Effector memory CD4-positive, alpha-beta T cell (primary cell): ENCODE results near the gene SCARB2.

ENCODE experiments used
- DNase-seq, 3 donors: peaks; one replicate each; pipeline ENCODE4 v3.0.0-alpha.2; 2020
- H3K27ac ChIP-seq: 2 replicates; pipeline ENCODE4 v1.7.0; 2013; ENCODE audit warnings: mild to moderate bottlenecking, low read length, moderate library complexity; ENCODE audit not compliant: insufficient read depth, poor library complexity, severe bottlenecking
- H3K27me3 ChIP-seq: replicated peaks from 2 replicates; pipeline ENCODE4 v1.7.0; 2013; ENCODE audit warnings: mild to moderate bottlenecking, low read length; ENCODE audit not compliant: insufficient read depth, control insufficient read depth, poor library complexity, severe bottlenecking
- H3K36me3 ChIP-seq: 2 replicates; pipeline ENCODE4 v1.7.0; 2013; ENCODE audit warnings: mild to moderate bottlenecking, low read length, moderate library complexity; ENCODE audit not compliant: control insufficient read depth, insufficient read depth
- H3K4me1 ChIP-seq: 2 replicates; pipeline ENCODE4 v1.7.0; 2013; ENCODE audit warnings: low read length, mild to moderate bottlenecking; ENCODE audit not compliant: control insufficient read depth, insufficient read depth, poor library complexity, severe bottlenecking
- H3K4me3 ChIP-seq: 2 replicates; pipeline ENCODE4 v1.7.0; 2013; ENCODE audit warnings: low read length, low read depth, mild to moderate bottlenecking; ENCODE audit not compliant: insufficient read depth, poor library complexity, severe bottlenecking
- H3K9me3 ChIP-seq: 2 replicates; pipeline ENCODE4 v1.7.0; 2013; ENCODE audit warnings: mild to moderate bottlenecking, low read length, moderate library complexity; ENCODE audit not compliant: control insufficient read depth
- total RNA-seq, 3 donors: gene quantifications; one replicate each; lab custom pipeline; 2026; lab: John Stamatoyannopoulos, UW

The SCARB2 gene
- total RNA-seq, result 30.8 to 41.4 (median 34.6) reads per million in 3 donors

- peaks cover 22% of the 10 kb centered on the region for H3K4me1 ChIP-seq
- no peaks in the 10 kb centered on the region for H3K9me3 ChIP-seq
- peak within 1 kb of the TSS; percentile 81 for H3K27ac ChIP-seq
- H3K4me3 ChIP-seq, result peak within 1 kb of the TSS; percentile 66
- no peaks in the 10 kb centered on the region for H3K36me3 ChIP-seq
- no peaks in the 10 kb centered on the region for H3K27me3 ChIP-seq
- DNase-seq, result peak; percentile 70 to 73 (median 70)
Measured at GRCh38 chr4:76213415-76214176, at the start of gene SCARB2. Gene SCARB2 (minus strand): TSS chr4:76213824. CDS start chr4:76213543, 281 bp downstream.

DNA sequence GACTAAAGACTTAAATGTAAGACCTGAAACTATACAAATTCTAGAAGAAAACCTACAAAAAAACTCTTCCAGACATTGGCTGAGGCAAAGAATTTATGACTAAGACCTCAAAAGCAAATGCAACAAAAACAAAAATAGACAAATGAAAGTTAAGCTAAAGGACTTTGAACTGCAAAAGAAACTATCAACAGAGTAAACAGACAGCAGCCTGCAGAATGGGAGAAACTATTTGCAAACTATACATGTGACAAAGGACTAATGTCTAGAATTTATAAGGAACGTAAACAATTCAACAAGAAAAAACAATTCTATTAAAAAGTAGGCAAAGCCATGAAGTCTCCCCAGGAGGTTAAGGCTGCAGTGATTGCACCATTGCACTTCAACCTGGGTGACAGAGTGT is 46.9 kb upstream of the SCARB2 start:
- H3K4me3 ChIP-seq, result no peak overlapping the region
- H3K4me1 ChIP-seq, result no peaks in the 10 kb centered on the region
- no peaks in the 10 kb centered on the region for H3K9me3 ChIP-seq
- H3K27me3 ChIP-seq, result no peaks in the 10 kb centered on the region
- H3K27ac ChIP-seq, result no peak overlapping the region
- no peak for DNase-seq
- no peaks in the 10 kb centered on the region for H3K36me3 ChIP-seq

- H3K27ac ChIP-seq, result no peak overlapping the region
- H3K9me3 ChIP-seq, result no peaks in the 10 kb centered on the region
- H3K4me1 ChIP-seq, result no peaks in the 10 kb centered on the region
- no peaks in the 10 kb centered on the region for H3K36me3 ChIP-seq
- no peak for DNase-seq
- H3K4me3 ChIP-seq, result no peak overlapping the region
- H3K27me3 ChIP-seq, result no peaks in the 10 kb centered on the region
Measured at GRCh38 chr4:76257824-76258223, 44.2 kb upstream of the SCARB2 start.

GRCh38 chr4:76256968-76257367 is 43.3 kb upstream of the SCARB2 start:
- H3K27me3 ChIP-seq, result peaks cover 5% of the 10 kb centered on the region
- H3K4me3 ChIP-seq, result no peak overlapping the region
- no peak for DNase-seq
- no peaks in the 10 kb centered on the region for H3K36me3 ChIP-seq
- no peak overlapping the region for H3K27ac ChIP-seq
- no peaks in the 10 kb centered on the region for H3K4me1 ChIP-seq
- no peaks in the 10 kb centered on the region for H3K9me3 ChIP-seq

- no peaks in the 10 kb centered on the region for H3K9me3 ChIP-seq
- no peak for DNase-seq
- H3K27ac ChIP-seq, result no peak overlapping the region
- peaks cover 14% of the 10 kb centered on the region for H3K27me3 ChIP-seq
- no peaks in the 10 kb centered on the region for H3K4me1 ChIP-seq
- H3K36me3 ChIP-seq, result no peaks in the 10 kb centered on the region
- no peak overlapping the region for H3K4me3 ChIP-seq
Measured at GRCh38 chr4:76256032-76256431, 42.4 kb upstream of the SCARB2 start.

DNA sequence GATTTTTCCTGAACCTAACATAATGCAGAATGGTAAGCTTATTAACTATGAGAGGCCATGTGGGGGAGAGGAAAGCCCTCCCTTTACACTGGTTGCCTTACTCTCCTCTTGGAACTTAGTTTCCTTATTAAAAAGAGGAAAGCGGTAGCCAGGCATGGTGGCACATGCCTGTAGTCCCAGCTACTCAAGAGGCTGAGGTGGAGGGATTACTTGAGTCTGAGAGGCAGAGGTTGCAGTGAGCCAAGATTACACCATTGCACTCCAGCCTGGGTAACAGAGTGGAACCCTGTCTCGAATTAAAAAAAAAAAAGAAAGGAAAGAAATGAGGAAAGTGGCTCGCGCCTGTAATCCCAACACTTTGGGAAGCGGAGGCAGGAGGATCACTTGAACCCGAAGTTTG is 39.9 kb upstream of the SCARB2 start:
- Histone ChIP-seq H3K36me3 (no peaks in the 10 kb centered on the region), H3K27me3 (peaks cover 36% of the 10 kb centered on the region), H3K4me1 (no peaks in the 10 kb centered on the region), H3K4me3 (no peak overlapping the region), H3K9me3 (no peaks in the 10 kb centered on the region), H3K27ac (no peak overlapping the region)
- DNase-seq, result no peak

DNA sequence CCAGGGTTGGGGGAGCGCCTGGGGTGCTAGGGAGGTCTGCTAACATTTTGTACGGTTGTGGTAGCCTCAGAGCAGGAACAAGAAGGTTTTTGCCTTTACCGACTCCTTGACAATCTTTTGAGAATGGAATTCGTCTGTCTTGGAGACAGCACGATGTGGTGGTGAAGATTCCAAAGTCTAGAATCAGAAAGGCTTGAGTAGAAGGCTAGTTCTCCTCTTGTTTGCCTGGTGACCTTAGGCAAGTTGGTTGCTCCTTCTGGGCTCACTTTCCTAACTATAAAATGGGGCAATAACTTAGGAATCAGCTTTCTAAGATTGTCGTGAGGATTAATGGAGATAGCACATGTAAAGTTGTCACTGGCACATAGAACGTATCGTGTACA is 38.6 kb upstream of the SCARB2 start:
- H3K27me3 ChIP-seq, result peaks cover 36% of the 10 kb centered on the region
- H3K9me3 ChIP-seq, result no peaks in the 10 kb centered on the region
- no peaks in the 10 kb centered on the region for H3K36me3 ChIP-seq
- no peak overlapping the region for H3K4me3 ChIP-seq
- H3K27ac ChIP-seq, result no peak overlapping the region
- H3K4me1 ChIP-seq, result no peaks in the 10 kb centered on the region
- DNase-seq, result no peak

GRCh38 chr4:76251441-76252270 is 38.0 kb upstream of the SCARB2 start, which contains the start of gene FAM47E:
Gene FAM47E (plus strand): TSS chr4:76251721. CDS start chr4:76251747, 26 bp downstream.
- H3K27me3 ChIP-seq, result peaks cover 36% of the 10 kb centered on the region
- peak within 1 kb of the TSS; percentile 49 for H3K4me3 ChIP-seq
- no peaks in the 10 kb centered on the region for H3K9me3 ChIP-seq
- peak in 2 of 3 donors; percentile 3 for DNase-seq
- H3K27ac ChIP-seq, result no peak within 1 kb of the TSS
- H3K36me3 ChIP-seq, result no peaks in the 10 kb centered on the region
- H3K4me1 ChIP-seq, result no peaks in the 10 kb centered on the region

- Histone ChIP-seq H3K27me3 (peaks cover 36% of the 10 kb centered on the region), H3K27ac (no peak overlapping the region), H3K9me3 (no peaks in the 10 kb centered on the region), H3K36me3 (no peaks in the 10 kb centered on the region), H3K4me3 (no peak overlapping the region), H3K4me1 (no peaks in the 10 kb centered on the region)
- DNase-seq, result no peak
Measured at GRCh38 chr4:76250962-76251361, 37.3 kb upstream of the SCARB2 start.

DNA sequence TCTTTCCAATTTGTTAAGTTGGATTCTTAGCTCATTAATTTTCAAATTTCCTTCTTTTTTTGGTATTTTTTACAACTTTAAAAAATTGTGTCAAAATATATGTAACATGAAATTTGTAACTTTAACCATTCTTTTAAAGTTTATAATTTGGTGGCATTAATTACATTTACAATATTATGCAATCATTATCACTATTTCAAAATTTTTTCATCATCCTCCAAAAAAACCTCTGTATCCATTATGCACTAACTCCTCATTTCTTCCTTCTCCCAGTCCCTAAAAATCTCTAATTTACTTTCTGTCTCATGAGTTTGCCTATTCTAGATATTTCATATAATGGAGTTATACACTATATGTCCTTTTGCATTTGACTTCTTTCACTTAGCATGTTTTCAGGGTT is 33.2 kb upstream of the SCARB2 start:
- H3K36me3 ChIP-seq, result no peaks in the 10 kb centered on the region
- H3K9me3 ChIP-seq, result no peaks in the 10 kb centered on the region
- no peaks in the 10 kb centered on the region for H3K4me1 ChIP-seq
- no peak overlapping the region for H3K27ac ChIP-seq
- H3K27me3 ChIP-seq, result peaks cover 34% of the 10 kb centered on the region
- H3K4me3 ChIP-seq, result no peak overlapping the region
- DNase-seq, result no peak
